Keratinocyte (primary cell): Measurements from ENCODE around the gene CLCNKB. TPM values are rescaled to one million over a fixed set of nuclear protein-coding genes. Genes with fewer than 3 reads are reported as not detected.

Experiments
- DNase-seq: peaks from one replicate; pipeline ENCODE4 v3.0.0-alpha.2; 2011; ENCODE audit warnings: low read depth, missing footprints, low spot score
- FAIRE-seq: peaks from 2 replicates; lab custom pipeline; 2011; peaks lifted over from hg19 to GRCh38; lab: Jason Lieb, UNC
- H2AFZ ChIP-seq: 2 replicates; pipeline ENCODE4 v1.6.0; 2012; ENCODE audit warnings: low read length, control low read depth, inconsistent platforms; ENCODE audit not compliant: control insufficient read depth
- H3K27ac ChIP-seq: 2 replicates; pipeline ENCODE4 v1.5.1; 2011; ENCODE audit warnings: low read length; ENCODE audit not compliant: control insufficient read depth, insufficient read depth
- H3K27me3 ChIP-seq: 3 replicates; pipeline ENCODE4 v1.6.0; 2011; ENCODE audit warnings: low read length; ENCODE audit not compliant: control insufficient read depth, insufficient read depth; ENCODE audit errors: extremely low read depth
- H3K36me3 ChIP-seq, 2 experiments: 2 replicates in 1 of 2; 3 replicates in 1 of 2; pipeline ENCODE4 v1.5.1; 2011; ENCODE audit warnings: low read length in 2 of 2, mild to moderate bottlenecking in 1 of 2; ENCODE audit not compliant: control insufficient read depth in 2 of 2, insufficient read depth in 2 of 2; ENCODE audit errors: extremely low read depth in 1 of 2
- H3K4me1 ChIP-seq: 3 replicates; pipeline ENCODE4 v1.5.1; 2011; ENCODE audit warnings: low read length; ENCODE audit not compliant: control insufficient read depth, insufficient read depth; ENCODE audit errors: extremely low read depth
- H3K4me2 ChIP-seq: 3 replicates; pipeline ENCODE4 v1.6.0; 2011; ENCODE audit warnings: low read depth, low read length; ENCODE audit not compliant: control insufficient read depth, insufficient read depth; ENCODE audit errors: extremely low read depth
- H3K4me3 ChIP-seq, 3 experiments: fragments of 200-600 bp in 1 of 3; sonication (generic) in 1 of 3; 2 replicates in 2 of 3; 3 replicates in 1 of 3; pipeline ENCODE4 v1.5.1; 2011 to 2016; ENCODE audit warnings: low read length in 3 of 3, mild to moderate bottlenecking in 3 of 3, control low read depth in 2 of 3, inconsistent platforms in 1 of 3, low read depth in 1 of 3, mixed read lengths in 1 of 3, mixed run types in 1 of 3, moderate library complexity in 1 of 3; ENCODE audit not compliant: control insufficient read depth in 2 of 3, insufficient read depth in 2 of 3; ENCODE audit errors: extremely low read depth in 1 of 3
- H3K79me2 ChIP-seq: 2 replicates; pipeline ENCODE4 v1.6.0; 2012; ENCODE audit warnings: low read length; ENCODE audit not compliant: control insufficient read depth, insufficient read depth
- H3K9ac ChIP-seq: 3 replicates; pipeline ENCODE4 v1.6.0; 2011; ENCODE audit warnings: low read length; ENCODE audit not compliant: control insufficient read depth, insufficient read depth; ENCODE audit errors: extremely low read depth
- H3K9me1 ChIP-seq: 3 replicates; pipeline ENCODE4 v1.6.0; 2011; ENCODE audit warnings: low read length; ENCODE audit not compliant: control insufficient read depth, insufficient read depth; ENCODE audit errors: extremely low read depth
- H3K9me3 ChIP-seq: 2 replicates; pipeline ENCODE4 v1.5.1; 2012; ENCODE audit warnings: low read depth, low read length; ENCODE audit not compliant: control insufficient read depth
- H4K20me1 ChIP-seq: 3 replicates; pipeline ENCODE4 v1.6.0; 2011; ENCODE audit warnings: low read length; ENCODE audit not compliant: control insufficient read depth, insufficient read depth; ENCODE audit errors: extremely low read depth
- CTCF ChIP-seq, 3 experiments: IDR thresholded peaks in 1 of 3; conservative IDR thresholded peaks in 1 of 3; optimal IDR thresholded peaks in 1 of 3; 2 replicates in 2 of 3; 3 replicates in 1 of 3; pipeline versions ENCODE3 to v1.5.1; 2011; ENCODE audit warnings: low read length in 3 of 3, mild to moderate bottlenecking in 3 of 3, moderate library complexity in 2 of 3, control low read depth in 1 of 3, inconsistent platforms in 1 of 3; ENCODE audit not compliant: insufficient read depth in 2 of 3; ENCODE audit errors: extremely low read depth in 1 of 3
- EZH2 ChIP-seq: IDR thresholded peaks from one replicate; pipeline ENCODE4 v1.6.1; 2012; ENCODE audit warnings: inconsistent platforms, mild to moderate bottlenecking, low read length, moderate library complexity
- dilution Hi-C: fragments of 300-500 bp; cut with MboI; formaldehyde crosslinking; loops from one replicate; pipeline ENCODE4 v1.7.0; 2020; ENCODE audit warnings: low sequenced_read_pairs; ENCODE audit not compliant: extremely low pct_ligation_motif_present
- polyA plus RNA-seq, 5 experiments: library from polyadenylated mRNA; depleted of rRNA in 3 of 5; stranded (reverse) in 3 of 5; stranded (forward) in 1 of 5; unstranded in 1 of 5; fragments of >200 nt; gene quantifications; 1 replicate in 1 of 5; 2 replicates in 3 of 5; 3 replicates in 1 of 5; pipeline versions ENCODE4 v1.2.1 to v1.2.3, GENCODE V29; 2011 to 2012; ENCODE audit warnings: missing spikeins in 2 of 5, low read depth in 1 of 5, low replicate concordance in 1 of 5

The CLCNKB gene
- polyA plus RNA-seq, 1 donor (not counting 4 experiments of a cell fraction or from before 2014, with no cell fraction given) = not detected

DNA sequence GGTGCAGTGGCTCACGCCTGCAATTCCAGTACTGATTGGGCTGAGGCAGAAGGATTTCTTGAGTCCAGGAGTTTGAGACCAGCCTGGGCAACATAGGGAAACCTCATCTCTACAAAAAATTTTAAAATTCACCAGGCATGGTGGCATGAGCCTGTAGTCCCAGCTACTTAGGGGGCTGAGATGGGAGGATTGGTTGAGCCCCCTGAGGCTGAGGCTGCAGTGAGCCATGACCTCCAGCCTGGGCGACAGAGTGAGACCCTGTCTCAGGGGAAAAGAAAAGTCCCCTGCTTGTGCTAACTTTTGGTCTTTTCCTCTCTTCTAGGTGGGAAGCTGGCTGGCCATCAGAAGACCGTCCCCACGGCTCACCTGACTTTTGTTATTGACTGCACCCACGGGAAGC, 38.0 kb upstream of the CLCNKB start:
- H3K4me1 ChIP-seq = peaks cover 15% of the 10 kb centered on the region
- TF ChIP-seq EZH2 (no peak), CTCF (optimal IDR thresholded peaks at IDR 0.05 in 1 of 3, IDR thresholded peaks at IDR 0.05 in 1 of 3, conservative IDR thresholded peaks at IDR 0.05 in 1 of 3; ENCODE audit: extremely low read depth in 1 of 3, insufficient read depth in 2 of 3, low read length in 3 of 3) (no peak)
- FAIRE-seq = no peak
- no peak overlapping the region for H3K9ac ChIP-seq
- H3K27ac ChIP-seq = no peak overlapping the region
- no peak overlapping the region for H3K4me2 ChIP-seq
- no peaks in the 10 kb centered on the region for H3K9me1 ChIP-seq
- dilution Hi-C loops = no loop called here
- H3K9me3 ChIP-seq = no peaks in the 10 kb centered on the region
- no peaks in the 10 kb centered on the region for H3K27me3 ChIP-seq
- no peaks in the 10 kb centered on the region for H3K36me3 ChIP-seq
- no peaks in the 10 kb centered on the region for H4K20me1 ChIP-seq
- no peak overlapping the region for H2AFZ ChIP-seq
- DNase-seq = no peak
- no peaks in the 10 kb centered on the region for H3K79me2 ChIP-seq
- H3K4me3 ChIP-seq = no peak overlapping the region

- TF ChIP-seq EZH2 = no peak
- TF ChIP-seq CTCF (optimal IDR thresholded peaks at IDR 0.05 in 1 of 3, IDR thresholded peaks at IDR 0.05 in 1 of 3, conservative IDR thresholded peaks at IDR 0.05 in 1 of 3; ENCODE audit: extremely low read depth in 1 of 3, insufficient read depth in 2 of 3, low read length in 3 of 3) = no peak
- FAIRE-seq (no peak), DNase-seq (no peak)
- Histone ChIP-seq H3K36me3 (no peaks in the 10 kb centered on the region), H3K9me3 (no peaks in the 10 kb centered on the region), H3K4me1 (peaks cover 15% of the 10 kb centered on the region), H4K20me1 (no peaks in the 10 kb centered on the region), H3K79me2 (no peaks in the 10 kb centered on the region), H3K4me2 (no peak overlapping the region), H3K9ac (no peak overlapping the region), H3K27ac (no peak overlapping the region), H3K4me3 (no peak overlapping the region), H3K9me1 (no peaks in the 10 kb centered on the region), H2AFZ (no peak overlapping the region), H3K27me3 (no peaks in the 10 kb centered on the region)
- dilution Hi-C loops = no loop called here
Measured at GRCh38 chr1:16006010-16006409, 37.6 kb upstream of the CLCNKB start.
